ENCODE results near the gene ACSM2B. TPM values are rescaled to one million over a fixed set of nuclear protein-coding genes. Genes with fewer than 3 reads are reported as not detected.
"Not testable (repeated sequence)": the region's sequence is repeated elsewhere in the genome, so short reads cannot be mapped to it uniquely, and the experiment has no call there.

ACSM2B gene
- total RNA-seq, 1 donor from 2014 or later: not detected

- not testable (repeated sequence) for H3K27ac Mint-ChIP-seq (ENCODE audit: unreplicated experiment); H3K9me3 Mint-ChIP-seq (ENCODE audit: unreplicated experiment); H3K4me3 ChIP-seq (ENCODE audit: insufficient read depth, low read depth, low read length); H3K9ac ChIP-seq (ENCODE audit: low read length); H3K36me3 Mint-ChIP-seq (ENCODE audit: low read depth, unreplicated experiment); H3K4me1 Mint-ChIP-seq (ENCODE audit: low read depth, unreplicated experiment); H2AFZ ChIP-seq (ENCODE audit: low read depth, low read length); H3K27me3 ChIP-seq (ENCODE audit: insufficient read depth, low read length); H3K4me2 ChIP-seq (ENCODE audit: low read length); H3K36me3 ChIP-seq (ENCODE audit: insufficient read depth, low read length); H3K27ac ChIP-seq (ENCODE audit: low read depth, low read length); H4K20me1 ChIP-seq (ENCODE audit: insufficient read depth, low read length); FAIRE-seq; H3K79me2 ChIP-seq (ENCODE audit: insufficient read depth, low read length); H3K9me3 ChIP-seq (ENCODE audit: insufficient read depth, low read depth, low read length); DNase-seq (ENCODE audit: low read depth); H3K4me3 Mint-ChIP-seq (ENCODE audit: unreplicated experiment); H3K4me1 ChIP-seq (ENCODE audit: insufficient read depth, low read length)
- H3K27me3 Mint-ChIP-seq (ENCODE audit: low read depth, unreplicated experiment): peaks cover 11% of the 10 kb centered on the region
These were observed 21.5 kb downstream of the ACSM2B start for GRCh38 chr16:20554689-20555088.

DNA sequence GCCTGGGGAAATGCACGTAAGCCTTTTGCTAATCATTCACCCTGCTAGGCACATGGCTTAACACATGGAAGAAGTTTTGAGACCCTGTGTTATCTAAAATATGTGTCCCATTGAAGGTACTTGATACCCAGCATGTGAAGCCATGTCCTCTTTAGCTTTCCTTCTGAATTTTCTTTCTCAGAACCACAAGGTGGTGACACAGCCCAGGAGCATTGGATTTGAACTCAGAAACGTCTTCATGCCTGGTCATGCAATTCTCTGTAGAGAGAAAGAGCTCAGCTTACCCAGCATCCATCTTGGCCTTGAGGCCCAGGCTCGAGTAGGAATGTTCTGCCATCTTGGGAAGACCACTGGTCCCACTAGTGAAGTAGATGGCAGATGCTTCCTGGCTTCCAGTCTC, 22.7 kb downstream of the ACSM2B start:
- H3K27me3 Mint-ChIP-seq (ENCODE audit: low read depth, unreplicated experiment): peaks cover 11% of the 10 kb centered on the region

GRCh38 chr16:20546951-20547350, 29.2 kb downstream of the ACSM2B start:
- not testable (repeated sequence) for H2AFZ ChIP-seq (ENCODE audit: low read depth, low read length); H3K4me3 Mint-ChIP-seq (ENCODE audit: unreplicated experiment); H4K20me1 ChIP-seq (ENCODE audit: insufficient read depth, low read length); H3K27ac Mint-ChIP-seq (ENCODE audit: unreplicated experiment); H3K9me3 ChIP-seq (ENCODE audit: insufficient read depth, low read depth, low read length); H3K9ac ChIP-seq (ENCODE audit: low read length); H3K4me1 Mint-ChIP-seq (ENCODE audit: low read depth, unreplicated experiment); H3K4me1 ChIP-seq (ENCODE audit: insufficient read depth, low read length); H3K36me3 Mint-ChIP-seq (ENCODE audit: low read depth, unreplicated experiment); H3K27ac ChIP-seq (ENCODE audit: low read depth, low read length); DNase-seq (ENCODE audit: low read depth); H3K9me3 Mint-ChIP-seq (ENCODE audit: unreplicated experiment); H3K4me2 ChIP-seq (ENCODE audit: low read length); H3K79me2 ChIP-seq (ENCODE audit: insufficient read depth, low read length); FAIRE-seq; H3K36me3 ChIP-seq (ENCODE audit: insufficient read depth, low read length); H3K27me3 ChIP-seq (ENCODE audit: insufficient read depth, low read length); H3K4me3 ChIP-seq (ENCODE audit: insufficient read depth, low read depth, low read length)
- H3K27me3 Mint-ChIP-seq (ENCODE audit: low read depth, unreplicated experiment): peaks cover 13% of the 10 kb centered on the region

More for the DNA sequence above, 22.7 kb downstream of the ACSM2B start:
- H3K4me2 ChIP-seq (ENCODE audit: low read length); H3K4me3 Mint-ChIP-seq (ENCODE audit: unreplicated experiment); FAIRE-seq; H3K27ac ChIP-seq (ENCODE audit: low read depth, low read length); H3K27ac Mint-ChIP-seq (ENCODE audit: unreplicated experiment); H3K27me3 ChIP-seq (ENCODE audit: insufficient read depth, low read length); H3K4me3 ChIP-seq (ENCODE audit: insufficient read depth, low read depth, low read length); H4K20me1 ChIP-seq (ENCODE audit: insufficient read depth, low read length); H2AFZ ChIP-seq (ENCODE audit: low read depth, low read length); H3K4me1 ChIP-seq (ENCODE audit: insufficient read depth, low read length); H3K9ac ChIP-seq (ENCODE audit: low read length); H3K9me3 Mint-ChIP-seq (ENCODE audit: unreplicated experiment); H3K4me1 Mint-ChIP-seq (ENCODE audit: low read depth, unreplicated experiment); H3K36me3 Mint-ChIP-seq (ENCODE audit: low read depth, unreplicated experiment); H3K36me3 ChIP-seq (ENCODE audit: insufficient read depth, low read length); DNase-seq (ENCODE audit: low read depth); H3K79me2 ChIP-seq (ENCODE audit: insufficient read depth, low read length); H3K9me3 ChIP-seq (ENCODE audit: insufficient read depth, low read depth, low read length): not testable (repeated sequence)

GRCh38 chr16:20546278-20546853, 29.8 kb downstream of the ACSM2B start:
- DNase-seq (ENCODE audit: low read depth); H3K4me1 Mint-ChIP-seq (ENCODE audit: low read depth, unreplicated experiment); H3K9me3 ChIP-seq (ENCODE audit: insufficient read depth, low read depth, low read length); H3K4me1 ChIP-seq (ENCODE audit: insufficient read depth, low read length); H3K27ac ChIP-seq (ENCODE audit: low read depth, low read length); H3K4me3 ChIP-seq (ENCODE audit: insufficient read depth, low read depth, low read length); H2AFZ ChIP-seq (ENCODE audit: low read depth, low read length); H3K36me3 ChIP-seq (ENCODE audit: insufficient read depth, low read length); H3K9ac ChIP-seq (ENCODE audit: low read length); FAIRE-seq; H3K4me3 Mint-ChIP-seq (ENCODE audit: unreplicated experiment); H4K20me1 ChIP-seq (ENCODE audit: insufficient read depth, low read length); H3K4me2 ChIP-seq (ENCODE audit: low read length); H3K27ac Mint-ChIP-seq (ENCODE audit: unreplicated experiment); H3K27me3 ChIP-seq (ENCODE audit: insufficient read depth, low read length); H3K79me2 ChIP-seq (ENCODE audit: insufficient read depth, low read length); H3K9me3 Mint-ChIP-seq (ENCODE audit: unreplicated experiment); H3K36me3 Mint-ChIP-seq (ENCODE audit: low read depth, unreplicated experiment): not testable (repeated sequence)
- peaks cover 13% of the 10 kb centered on the region for H3K27me3 Mint-ChIP-seq (ENCODE audit: low read depth, unreplicated experiment)

GRCh38 chr16:20540603-20541316, 35.4 kb downstream of the ACSM2B start:
- H3K9me3 Mint-ChIP-seq (ENCODE audit: unreplicated experiment); H3K4me3 ChIP-seq (ENCODE audit: insufficient read depth, low read depth, low read length); H3K9ac ChIP-seq (ENCODE audit: low read length); H3K4me1 Mint-ChIP-seq (ENCODE audit: low read depth, unreplicated experiment); H3K79me2 ChIP-seq (ENCODE audit: insufficient read depth, low read length); H4K20me1 ChIP-seq (ENCODE audit: insufficient read depth, low read length); H3K27ac ChIP-seq (ENCODE audit: low read depth, low read length); H3K4me3 Mint-ChIP-seq (ENCODE audit: unreplicated experiment); H3K36me3 ChIP-seq (ENCODE audit: insufficient read depth, low read length); H3K9me3 ChIP-seq (ENCODE audit: insufficient read depth, low read depth, low read length); H3K4me2 ChIP-seq (ENCODE audit: low read length); H3K4me1 ChIP-seq (ENCODE audit: insufficient read depth, low read length); FAIRE-seq; DNase-seq (ENCODE audit: low read depth); H3K27me3 ChIP-seq (ENCODE audit: insufficient read depth, low read length); H3K36me3 Mint-ChIP-seq (ENCODE audit: low read depth, unreplicated experiment); H2AFZ ChIP-seq (ENCODE audit: low read depth, low read length); H3K27ac Mint-ChIP-seq (ENCODE audit: unreplicated experiment): not testable (repeated sequence)
- peaks cover 12% of the 10 kb centered on the region for H3K27me3 Mint-ChIP-seq (ENCODE audit: low read depth, unreplicated experiment)
